Fibroblast of upper back skin (primary cell): ENCODE results near the gene BSX.

Experiments
- DNase-seq: peaks from one replicate; pipeline ENCODE4 v3.0.0-alpha.2; 2013

BSX gene

DNA sequence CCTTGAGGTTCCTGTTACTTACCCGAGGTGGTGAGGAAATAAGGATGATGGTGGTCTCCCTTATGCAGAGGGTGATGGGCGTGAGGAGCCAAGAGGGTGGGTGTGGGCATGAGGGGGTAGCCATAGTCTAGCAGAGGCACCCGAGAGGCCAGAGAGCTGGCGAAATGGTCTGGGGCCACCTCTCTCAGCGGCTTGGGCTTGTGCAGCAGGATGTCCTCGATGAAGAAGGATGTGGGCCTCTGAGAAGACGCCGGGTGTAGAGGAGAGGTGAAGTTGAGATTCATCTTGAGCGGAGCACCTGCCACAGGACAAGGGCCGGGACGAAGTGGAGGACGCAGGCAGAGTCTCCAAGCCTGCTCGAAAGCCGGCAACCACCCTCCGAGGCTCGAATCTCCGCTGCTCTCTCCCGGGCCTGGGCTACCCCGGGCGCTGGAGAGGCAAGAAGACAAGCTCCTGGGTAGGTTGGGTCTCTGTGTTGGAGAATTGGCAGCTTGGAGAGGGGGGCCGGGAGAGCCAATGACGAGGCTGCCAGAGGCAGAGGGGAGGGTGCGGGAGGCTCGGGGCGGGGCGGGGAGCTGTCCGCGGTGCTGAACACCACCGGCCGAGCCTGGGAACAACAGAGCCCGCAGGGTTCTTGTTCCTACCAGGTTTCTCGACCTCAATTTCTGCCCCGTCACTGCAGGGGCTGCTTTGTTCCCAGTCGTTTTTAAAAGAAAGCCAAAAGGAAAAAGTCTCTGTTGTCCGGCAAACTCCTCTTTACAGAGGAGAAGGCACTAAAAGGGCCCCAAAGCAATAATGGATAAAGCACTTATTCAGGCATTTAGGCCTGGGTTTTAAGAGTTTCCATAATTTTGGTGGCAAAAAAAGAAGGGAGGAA, at the start of gene BSX:
Gene BSX (minus strand): TSS at position 447 of the 877 bp plus-strand sequence. CDS start 163 bp downstream, at position 284.
- DNase-seq: peak; percentile 41

DNA sequence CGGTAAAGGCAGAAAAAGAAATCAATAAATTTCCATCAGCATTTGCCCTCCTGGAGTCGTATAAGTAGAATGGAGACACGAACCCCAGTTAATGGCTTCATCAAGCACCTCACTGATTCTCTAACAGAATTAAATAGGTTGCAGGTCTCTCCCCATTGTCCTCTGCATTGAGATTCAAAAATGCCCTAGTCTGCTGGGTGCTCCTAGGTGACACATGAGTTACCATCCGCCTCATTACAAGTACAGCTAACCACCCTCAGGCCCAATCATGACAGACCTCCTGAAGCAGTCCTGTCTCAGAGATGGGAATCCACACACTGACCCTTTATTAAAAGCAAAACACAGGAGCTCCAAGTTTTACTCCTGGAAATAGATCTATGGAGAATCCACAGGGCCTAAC, 48.9 kb upstream of the BSX start:
- DNase-seq: no peak

DNA sequence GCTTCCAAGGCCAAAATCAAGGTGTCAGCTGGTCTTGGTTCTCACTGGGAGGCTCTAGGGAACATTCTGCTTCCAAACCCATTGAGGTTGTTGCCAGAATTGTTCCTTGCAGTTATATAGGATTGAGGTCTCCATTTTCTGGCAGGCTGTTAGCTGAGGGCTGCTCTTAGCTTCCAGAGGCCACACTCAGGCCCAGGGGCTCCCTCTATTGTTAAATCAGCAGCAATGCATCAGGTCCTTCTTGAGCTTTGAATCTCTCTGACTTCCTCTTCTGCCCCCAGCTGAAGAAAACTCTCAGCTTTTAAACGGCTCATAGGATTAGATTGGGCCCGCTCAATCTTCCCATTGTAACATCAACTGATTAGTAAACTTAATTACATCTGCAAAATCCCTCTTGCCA, 39.3 kb upstream of the BSX start:
- DNase-seq: peak; percentile 54

DNA sequence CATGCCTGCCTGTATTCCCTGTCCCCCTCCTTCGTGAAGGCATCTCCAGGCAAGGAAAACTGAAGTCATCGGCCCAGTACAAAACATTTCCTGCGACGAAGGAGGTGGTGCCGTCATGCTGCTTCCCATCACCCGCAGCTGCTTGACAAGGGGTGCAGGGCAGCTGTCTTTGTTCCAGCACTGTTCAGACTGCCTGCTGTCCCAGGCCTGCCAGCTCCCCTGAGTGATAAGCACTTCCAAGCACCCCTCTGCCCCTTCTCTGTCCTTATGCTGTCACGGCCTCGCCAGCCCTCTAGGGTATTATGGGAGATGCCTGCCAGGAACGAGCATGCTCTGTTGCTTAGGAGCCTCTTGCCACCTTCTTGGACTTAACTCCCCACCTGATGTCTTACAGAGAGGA, 37.1 kb upstream of the BSX start:
- no peak for DNase-seq

DNA sequence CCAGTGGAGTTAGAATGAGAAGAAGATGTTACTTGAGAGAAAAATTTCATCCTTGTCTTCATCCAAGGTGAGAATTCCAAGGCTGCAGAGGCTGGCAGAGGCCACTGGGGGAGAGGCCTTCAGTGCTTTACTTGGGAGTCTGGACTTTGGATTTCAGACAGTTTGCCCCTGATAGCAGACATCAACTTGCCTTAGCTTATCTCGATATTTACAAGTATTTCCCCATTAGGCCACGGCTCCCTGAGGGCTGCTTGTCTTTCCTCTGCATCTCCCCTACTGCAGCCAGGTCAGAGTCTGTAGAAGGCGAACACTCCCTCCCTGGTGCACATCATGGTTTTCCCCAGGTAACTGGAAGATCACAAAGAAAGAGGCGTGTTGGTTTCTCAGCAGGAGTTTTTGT, 29.9 kb upstream of the BSX start:
- DNase-seq: no peak

DNA sequence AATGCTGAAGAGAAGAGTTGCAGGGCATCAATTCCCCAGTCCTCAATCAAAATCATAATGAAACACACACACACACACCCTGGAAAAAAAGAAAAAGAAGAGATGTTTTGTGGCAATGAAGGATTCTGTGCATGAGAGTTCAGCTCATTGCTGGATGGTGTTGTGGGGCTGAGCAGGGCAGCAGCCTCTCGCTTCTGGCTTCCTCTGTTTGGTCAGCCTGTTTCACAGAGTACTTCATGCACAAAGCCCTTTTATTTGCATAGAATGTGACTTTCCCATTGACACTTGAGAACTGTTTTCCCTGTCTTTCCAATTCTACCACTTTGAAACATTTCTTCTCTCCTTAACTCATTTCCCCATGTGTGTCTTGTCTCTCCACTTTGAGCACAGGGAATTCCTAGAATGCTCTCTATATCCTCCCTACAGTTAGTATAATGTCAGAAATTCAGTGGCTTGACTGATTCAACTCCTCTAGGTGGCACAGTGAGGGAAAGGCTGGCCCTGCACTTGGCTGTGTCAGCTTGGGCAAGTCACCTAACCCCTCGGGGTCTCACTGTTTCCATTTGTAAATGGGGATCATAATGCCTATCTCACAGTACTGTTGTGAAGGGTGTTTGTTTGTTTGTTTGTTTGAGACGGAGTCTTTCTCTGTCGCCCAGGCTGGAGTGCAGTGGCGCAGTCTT, 25.4 kb upstream of the BSX start:
- DNase-seq: no peak

DNA sequence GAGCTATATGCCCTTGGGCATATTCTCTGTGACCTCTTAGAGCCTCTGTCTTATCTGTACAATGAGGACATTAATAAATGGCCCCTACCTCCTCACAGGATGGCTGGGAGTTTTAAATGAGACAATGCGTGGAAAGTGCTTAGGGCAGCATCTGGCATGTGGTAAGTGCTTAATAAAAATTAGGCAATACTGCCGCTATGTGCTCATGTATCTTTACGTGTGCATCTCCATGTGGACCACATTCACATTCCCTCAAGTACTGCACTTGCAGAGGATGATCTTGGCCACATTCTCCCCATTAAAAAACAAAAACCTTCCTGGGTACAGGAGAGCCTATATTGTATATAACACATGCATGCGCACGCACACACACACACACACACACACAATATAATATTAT, 19.1 kb upstream of the BSX start:
- no peak for DNase-seq

DNA sequence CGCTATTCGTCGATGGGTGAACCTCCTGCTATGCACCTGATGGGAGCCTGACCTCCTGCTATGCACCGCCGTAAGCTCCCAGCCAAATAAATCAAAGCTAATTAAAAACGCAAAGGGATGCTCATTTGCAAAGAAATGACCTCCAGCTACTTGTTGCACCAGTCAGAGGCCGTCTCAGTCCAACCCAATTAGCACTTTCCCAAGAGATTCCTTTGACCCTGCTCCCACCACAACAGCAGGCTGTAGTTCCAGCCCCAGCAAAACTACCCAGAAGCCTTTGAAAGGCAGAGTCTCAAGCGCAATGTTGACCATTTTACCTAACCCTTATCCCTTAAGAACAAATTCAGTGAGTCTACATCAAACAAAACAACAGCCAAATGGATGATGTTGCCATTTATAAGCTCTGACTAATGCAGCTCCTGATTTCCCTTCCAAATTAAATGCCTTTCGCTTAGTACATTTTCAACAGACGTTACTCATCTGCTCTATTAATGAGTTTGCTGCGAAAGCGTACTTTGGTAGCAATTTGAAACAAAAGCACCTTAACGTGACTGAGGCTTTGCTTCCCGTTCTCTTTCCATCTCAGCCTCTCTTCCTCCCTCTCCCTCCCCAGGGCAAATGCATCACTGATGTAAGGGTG, 17.2 kb upstream of the BSX start:
- DNase-seq: no peak

DNA sequence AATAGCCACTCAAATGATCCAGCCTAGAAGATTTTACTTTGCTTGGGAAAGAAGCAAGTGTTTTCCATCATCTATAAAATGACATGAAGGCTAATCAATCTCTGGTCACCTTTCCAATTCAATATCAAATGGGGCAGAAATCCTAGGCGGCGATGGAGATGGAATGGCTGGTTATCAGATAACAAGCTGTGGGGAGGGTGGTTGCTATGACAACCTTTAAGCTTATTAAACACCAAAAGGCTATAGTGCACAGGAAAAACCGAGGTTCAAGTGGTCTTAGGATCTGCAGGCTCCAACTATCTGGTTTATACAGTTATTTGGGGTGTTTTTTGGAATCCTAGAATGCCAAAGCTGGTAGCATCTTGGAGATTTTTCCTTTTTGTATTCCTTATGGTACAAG, 13.9 kb upstream of the BSX start:
- no peak for DNase-seq

DNA sequence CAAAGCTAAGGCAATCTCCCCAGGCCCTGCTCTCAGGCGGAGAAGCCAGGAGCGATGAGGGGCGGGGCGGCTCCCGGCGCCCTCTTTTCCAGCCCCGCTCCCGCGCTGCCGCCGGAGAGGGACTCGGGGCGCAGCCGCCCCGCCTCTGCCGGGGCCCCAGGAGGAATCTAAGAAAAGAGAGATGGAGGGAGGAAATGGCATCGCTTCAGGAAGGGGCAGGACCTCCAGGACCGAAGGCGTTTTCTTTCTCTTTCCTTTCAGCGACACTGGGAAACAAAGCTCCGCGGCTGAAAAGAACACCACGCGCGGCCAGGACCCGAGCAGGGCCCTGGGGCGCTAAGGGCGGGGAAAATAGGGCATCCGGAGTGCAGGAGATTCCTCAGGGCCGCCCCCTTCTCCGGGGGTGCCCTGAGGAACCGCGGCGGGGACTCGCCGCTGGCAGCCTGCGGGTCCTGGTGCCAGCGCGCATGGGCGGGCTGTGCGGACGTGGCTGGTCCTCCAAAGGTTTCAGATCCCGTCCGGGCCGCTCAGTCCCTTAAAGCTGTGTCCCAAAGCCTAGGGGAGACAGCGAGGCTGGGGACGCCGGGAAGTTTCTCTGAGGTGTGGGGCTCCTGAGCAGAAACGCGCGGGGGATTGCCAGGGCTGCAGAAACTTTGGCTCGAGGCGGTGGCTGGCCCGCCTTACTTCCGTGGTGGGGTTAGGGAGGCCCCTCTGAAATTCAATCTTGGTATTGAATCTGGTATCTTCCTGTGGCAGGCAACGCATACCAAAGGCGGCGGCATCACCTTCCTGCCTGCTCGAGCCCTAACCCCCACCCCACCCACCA, 2.8 kb upstream of the BSX start:
- no peak for DNase-seq

DNA sequence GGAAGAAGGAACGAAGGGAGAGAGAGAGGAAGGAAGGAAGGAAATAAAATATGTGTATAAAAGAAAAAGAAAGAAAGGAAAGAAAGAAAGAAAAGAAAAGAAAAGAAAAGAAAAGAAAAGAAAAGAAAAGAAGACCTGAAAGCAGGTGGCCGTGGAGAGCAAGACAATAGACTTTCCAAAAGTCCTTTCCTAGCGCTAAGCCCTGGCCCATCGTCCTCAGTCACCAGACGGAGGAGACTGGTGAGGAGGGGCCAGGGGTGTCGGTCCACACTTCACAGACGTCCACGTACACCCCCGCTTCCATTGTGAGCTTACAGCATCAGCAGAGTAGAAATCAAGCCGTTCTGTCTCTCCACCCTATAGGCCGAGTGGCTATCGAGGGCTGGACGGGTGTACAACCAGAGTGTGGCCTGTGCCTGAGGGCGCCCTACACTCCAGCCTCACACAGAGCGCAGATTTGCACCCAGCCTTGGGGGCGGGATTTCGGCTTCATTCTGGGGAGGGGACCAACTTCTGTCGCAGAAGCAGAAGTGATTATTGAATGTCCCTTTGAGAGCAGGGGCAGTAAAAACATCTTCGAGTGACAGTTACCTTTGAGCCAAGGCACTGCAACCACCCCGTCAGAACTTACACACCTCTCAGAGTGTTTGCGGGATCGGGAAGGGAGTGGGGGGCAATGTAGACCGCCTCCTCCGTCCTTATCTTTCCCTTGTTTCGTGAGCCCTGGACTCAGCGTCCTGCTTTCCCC, 2.0 kb upstream of the BSX start:
- no peak for DNase-seq

DNA sequence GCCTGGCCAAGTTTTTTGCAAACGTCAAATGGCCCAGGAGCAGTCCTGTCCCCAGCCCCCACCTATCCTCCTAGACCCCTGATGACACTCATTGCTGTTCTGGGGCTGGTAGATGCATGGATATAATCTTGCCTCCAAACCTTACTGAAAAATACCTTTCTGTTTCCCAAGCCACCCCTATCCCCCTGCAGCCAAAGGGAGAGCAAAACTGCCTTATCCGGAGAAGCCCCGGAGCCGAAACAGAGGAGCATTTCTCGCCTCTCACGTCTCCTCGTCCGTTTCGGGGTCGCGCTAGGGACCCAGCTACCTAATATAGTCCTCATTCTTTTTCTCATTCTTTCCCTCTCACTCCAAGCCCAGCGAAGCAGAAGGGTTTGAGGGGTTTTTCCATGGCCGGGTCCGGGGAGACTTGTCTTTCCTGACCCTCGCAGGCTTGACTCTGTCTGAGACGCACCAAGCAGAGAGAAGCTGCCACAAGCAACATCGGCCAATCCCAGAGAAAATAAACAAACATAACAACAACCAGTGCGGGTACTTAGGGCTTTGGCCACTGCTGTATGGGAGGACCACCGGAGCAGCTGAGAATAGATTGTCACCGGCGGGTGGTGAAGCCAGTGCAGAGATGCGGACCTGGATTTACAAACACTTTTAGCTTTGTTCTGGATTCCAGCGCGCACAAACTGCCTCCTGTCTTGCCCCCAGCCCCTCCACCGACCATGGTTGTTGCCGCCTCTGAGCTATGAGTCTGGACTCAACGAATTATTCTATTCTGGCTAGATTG, 1.6 kb downstream of the BSX start:
- no peak for DNase-seq

DNA sequence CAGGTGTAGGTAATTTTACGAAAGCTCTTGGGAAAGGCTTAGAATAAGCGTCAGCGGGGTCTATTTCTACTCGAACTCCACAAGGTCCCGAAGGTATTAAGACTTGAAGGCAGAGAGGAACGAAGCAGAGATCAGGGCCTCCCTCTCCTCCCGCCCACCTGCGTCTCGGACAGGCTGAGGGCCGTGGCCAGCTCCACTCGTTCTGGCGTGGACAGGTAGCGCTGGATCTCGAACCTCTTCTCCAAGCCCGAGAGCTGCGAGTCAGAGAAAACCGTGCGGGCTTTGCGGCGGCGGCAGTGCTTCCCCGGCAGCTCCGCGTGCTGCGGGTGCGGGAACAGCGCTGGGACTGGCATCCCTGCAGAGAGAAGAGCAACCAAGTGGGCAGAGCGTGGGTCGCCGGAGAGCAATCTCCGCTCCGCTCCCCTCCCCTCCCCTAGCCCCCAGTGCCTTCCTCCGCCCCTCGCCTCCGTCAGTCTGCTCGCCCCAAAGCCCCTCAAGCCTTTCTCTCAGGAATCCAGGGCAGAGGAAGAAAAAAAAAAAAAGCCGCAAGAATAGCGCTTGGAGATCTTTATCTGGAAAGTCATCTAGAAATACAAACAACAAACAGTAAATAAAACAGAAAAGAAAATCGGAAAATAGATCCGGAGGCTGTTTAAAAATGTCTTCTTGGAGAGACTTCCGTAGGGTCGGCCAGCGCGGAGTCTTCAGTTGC, 2.4 kb downstream of the BSX start:
- DNase-seq: no peak

DNA sequence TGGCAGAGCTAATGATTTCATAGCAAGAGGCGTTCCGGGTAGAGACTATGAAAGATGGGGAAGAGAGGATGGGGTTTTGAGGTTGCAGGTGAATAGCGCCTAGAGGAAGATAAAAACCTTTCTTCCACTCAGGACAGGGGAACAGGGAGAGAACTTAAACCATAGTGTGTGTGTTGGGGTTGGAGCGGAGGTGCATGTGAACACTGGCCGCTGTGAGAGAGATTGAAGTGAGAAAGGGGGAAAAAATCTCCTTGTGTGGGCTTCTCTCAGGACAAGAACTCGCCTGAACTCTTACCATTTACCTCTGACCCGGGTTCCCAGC, 3.4 kb downstream of the BSX start:
- no peak for DNase-seq

DNA sequence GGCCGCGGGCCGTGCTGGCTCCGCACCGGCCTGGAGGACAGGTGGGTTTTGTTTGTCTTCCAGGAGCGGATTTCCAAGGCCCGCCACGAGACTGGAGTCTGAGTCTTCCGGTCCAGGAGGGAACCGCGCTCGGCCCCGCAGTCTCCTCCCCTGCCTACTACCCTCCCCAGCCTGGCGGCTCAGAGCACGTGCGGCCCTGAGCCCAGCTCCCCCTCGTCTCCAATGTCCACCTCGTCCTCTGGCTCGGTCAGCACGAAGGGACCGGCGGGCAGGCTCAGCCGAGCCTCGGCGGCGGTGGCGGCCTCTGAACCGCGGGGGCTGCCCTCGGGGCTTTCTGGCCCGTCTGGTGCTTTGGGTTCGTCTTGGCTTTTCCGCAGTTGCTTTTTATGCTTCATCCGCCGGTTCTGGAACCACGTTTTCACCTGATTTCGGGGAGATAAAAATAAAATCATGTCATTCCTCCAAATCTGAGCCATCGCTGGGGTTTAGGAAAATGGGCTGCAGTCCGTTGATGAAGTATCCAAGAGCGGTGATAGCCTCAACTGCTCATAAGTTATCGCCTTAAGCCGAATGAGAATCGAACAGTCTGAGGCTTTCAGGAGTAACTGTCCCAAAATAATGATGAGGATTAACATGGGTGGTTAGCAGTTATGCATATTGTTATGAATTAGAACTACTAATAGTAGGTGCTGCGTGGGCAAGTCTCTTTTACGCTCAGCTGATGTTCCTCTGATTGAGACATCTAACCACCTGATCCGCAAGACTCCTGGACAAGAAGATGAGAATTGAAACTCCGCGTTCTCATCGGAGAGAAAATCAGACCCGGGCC, 4.0 kb downstream of the BSX start:
- DNase-seq: no peak

DNA sequence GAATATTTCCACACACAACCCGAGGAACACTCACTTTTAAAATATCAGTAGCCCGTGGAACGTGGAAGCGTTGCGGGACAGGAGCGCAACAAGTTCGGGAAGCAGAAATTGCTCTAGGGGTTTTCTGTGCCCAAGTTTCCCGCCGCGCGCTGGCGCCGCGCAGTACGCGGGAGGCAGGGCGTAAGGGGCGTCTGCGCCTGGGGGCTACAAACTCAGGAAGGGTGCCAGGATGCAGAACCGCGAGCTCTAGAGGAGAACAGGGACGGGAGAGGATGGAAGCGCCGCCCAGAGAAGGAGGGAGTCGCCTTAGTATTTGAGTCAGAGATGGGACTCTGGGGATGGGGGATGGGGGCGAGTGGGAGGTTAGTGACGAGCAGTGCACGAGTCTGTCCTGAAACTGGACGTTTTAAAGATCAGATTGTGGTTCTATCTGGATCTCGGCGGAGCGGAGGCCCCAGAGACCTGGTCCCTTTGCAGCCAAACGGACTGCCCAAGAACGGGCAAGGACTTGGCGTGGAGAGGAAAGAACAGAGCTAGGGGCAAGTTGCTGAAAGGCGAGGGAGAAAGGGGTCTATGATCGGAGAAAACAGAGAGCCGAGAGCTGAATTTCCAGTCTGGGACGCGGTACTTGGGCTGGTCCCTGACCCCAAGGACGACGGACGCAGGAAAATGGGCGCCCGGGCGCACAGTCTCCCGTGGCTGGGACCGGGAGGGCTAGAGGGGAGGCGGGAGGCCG, 4.7 kb downstream of the BSX start:
- no peak for DNase-seq

DNA sequence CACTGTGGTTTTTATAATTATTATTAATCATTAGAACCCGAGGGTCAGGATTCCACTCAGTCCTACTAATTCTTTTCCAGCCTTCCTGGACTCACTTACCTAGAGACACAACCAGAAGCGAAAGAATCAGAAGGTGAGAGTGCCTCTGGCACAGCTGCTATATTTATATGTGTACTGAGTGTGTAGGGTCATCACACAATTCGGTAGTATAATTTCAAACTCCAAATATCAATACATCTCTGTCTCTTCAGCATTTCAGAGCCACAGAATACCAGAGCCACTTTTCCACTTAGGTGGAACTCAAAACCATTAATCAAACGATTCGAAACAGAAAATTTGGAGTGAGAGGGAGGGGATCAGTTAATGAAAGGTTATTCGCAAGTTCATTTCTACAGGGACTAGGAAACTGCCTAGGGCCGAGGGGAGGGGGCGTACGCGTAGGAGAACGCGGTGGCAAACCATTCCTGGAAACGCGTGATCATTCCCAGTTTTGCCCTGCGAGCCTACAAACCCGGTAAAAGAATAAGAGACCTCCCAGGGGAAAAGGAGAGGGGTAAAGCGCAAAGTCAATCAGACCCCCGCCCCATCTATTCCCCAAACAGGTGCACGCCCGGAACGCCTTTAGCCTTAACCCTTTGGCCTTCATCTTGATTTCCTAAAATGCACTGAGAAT, 5.4 kb downstream of the BSX start:
- no peak for DNase-seq

DNA sequence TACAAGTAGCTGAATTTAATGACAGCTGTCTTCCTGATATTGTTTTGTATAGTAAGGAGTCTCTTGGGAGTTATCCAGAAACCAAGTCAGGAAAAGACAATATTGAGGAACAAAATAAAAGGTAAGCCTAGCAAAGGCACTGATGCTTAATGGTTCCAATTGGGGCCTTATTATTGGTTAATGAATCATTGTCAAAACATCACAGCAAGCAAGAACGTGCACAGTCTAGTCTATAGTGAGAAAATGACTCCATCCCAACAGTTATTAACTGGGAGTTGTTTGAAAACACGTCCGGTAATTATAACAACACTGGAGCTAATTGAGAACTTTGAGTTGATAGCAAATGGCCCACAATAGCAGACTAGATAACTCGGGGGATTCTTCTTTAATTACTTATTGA, 17.7 kb downstream of the BSX start:
- no peak for DNase-seq

DNA sequence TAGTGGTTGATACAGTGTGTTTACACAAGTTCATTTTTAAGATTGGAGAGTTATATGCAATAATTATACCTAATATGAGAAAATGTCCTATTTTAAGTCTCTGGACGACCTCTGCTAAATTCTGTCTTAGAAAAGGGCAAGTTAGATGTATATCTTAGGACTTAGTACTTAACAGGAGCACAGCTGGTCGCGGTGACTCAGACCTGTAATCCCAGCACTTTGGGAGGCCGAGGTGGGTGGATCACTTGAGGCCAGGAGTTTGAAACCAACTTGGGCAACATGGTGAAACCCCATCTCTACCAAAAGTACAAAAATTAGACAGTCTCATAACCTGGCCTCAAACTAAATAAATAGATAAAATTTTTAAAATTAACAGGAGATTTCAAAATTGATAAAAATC, 27.2 kb downstream of the BSX start:
- no peak for DNase-seq
